Measurements from ENCODE around the gene CNTNAP2.

- TF ChIP-seq EZH2 (IDR thresholded peaks at IDR 0.05) (no peak), POLR2AphosphoS5 (IDR thresholded peaks at IDR 0.05; ENCODE audit: borderline replicate concordance, low read depth, low read length) (no peak), FOXP2 (optimal IDR thresholded peaks at IDR 0.05; ENCODE audit: control extremely low read depth, extremely low read length, insufficient read depth) (no peak)
Measured at GRCh38 chr7:148149730-148150129, 2033.1 kb downstream of the CNTNAP2 start.
